H9 (cell line): ENCODE results near the gene COL8A1. TPM values are rescaled to one million over a fixed set of nuclear protein-coding genes. Genes with fewer than 3 reads are reported as not detected.

Source experiments
- DNase-seq: peaks from one replicate; pipeline ENCODE4 v3.0.0-alpha.2; 2017
- H2AFZ ChIP-seq: one replicate; pipeline ENCODE4 v1.6.1; 2013; ENCODE audit warnings: mild to moderate bottlenecking, low read length, control low read depth, moderate library complexity
- H2AK5ac ChIP-seq: 2 replicates; pipeline ENCODE4 v1.6.1; 2013; ENCODE audit warnings: low read length, control low read depth, mixed read lengths; ENCODE audit not compliant: insufficient read length
- H2BK120ac ChIP-seq: one replicate; pipeline ENCODE4 v1.6.1; 2013; ENCODE audit warnings: low read depth, mild to moderate bottlenecking, low read length, control low read depth, inconsistent platforms; ENCODE audit not compliant: poor library complexity, severe bottlenecking
- H2BK12ac ChIP-seq: 2 replicates; pipeline ENCODE4 v1.6.1; 2013; ENCODE audit warnings: low read length, control low read depth, mixed read lengths, low read depth; ENCODE audit not compliant: insufficient read length
- H2BK15ac ChIP-seq: 2 replicates; pipeline ENCODE4 v1.6.1; 2013; ENCODE audit warnings: low read depth, low read length, control low read depth
- H2BK20ac ChIP-seq: one replicate; pipeline ENCODE4 v1.6.1; 2013; ENCODE audit warnings: low read depth, mild to moderate bottlenecking, low read length, control low read depth, inconsistent platforms; ENCODE audit not compliant: poor library complexity, severe bottlenecking
- H2BK5ac ChIP-seq: 2 replicates; pipeline ENCODE4 v1.6.1; 2013; ENCODE audit warnings: low read length, control low read depth, mixed read lengths; ENCODE audit not compliant: insufficient read length
- H3K14ac ChIP-seq: 2 replicates; pipeline ENCODE4 v1.6.1; 2013; ENCODE audit warnings: low read length, control low read depth; ENCODE audit not compliant: insufficient read depth
- H3K18ac ChIP-seq: 2 replicates; pipeline ENCODE4 v1.6.1; 2013; ENCODE audit warnings: low read depth, mild to moderate bottlenecking, mixed read lengths, low read length, control low read depth; ENCODE audit not compliant: insufficient read length
- H3K23ac ChIP-seq: 2 replicates; pipeline ENCODE4 v1.6.1; 2013; ENCODE audit warnings: low read length, control low read depth, mixed read lengths, low read depth; ENCODE audit not compliant: insufficient read length
- H3K23me2 ChIP-seq: 2 replicates; pipeline ENCODE4 v1.6.1; 2013; ENCODE audit warnings: low read depth, mild to moderate bottlenecking, mixed read lengths, low read length, control low read depth; ENCODE audit not compliant: insufficient read length, poor library complexity, severe bottlenecking
- H3K27ac ChIP-seq: 2 replicates; pipeline ENCODE4 v1.5.1; 2013; ENCODE audit warnings: low read length, control low read depth, mixed read lengths, low read depth; ENCODE audit not compliant: insufficient read length
- H3K27me3 ChIP-seq: 2 replicates; pipeline ENCODE4 v1.6.1; 2013; ENCODE audit warnings: low read length, control low read depth, inconsistent platforms; ENCODE audit not compliant: insufficient read depth
- H3K4ac ChIP-seq: 2 replicates; pipeline ENCODE4 v1.6.1; 2013; ENCODE audit warnings: low read depth, mild to moderate bottlenecking, control low read depth, inconsistent platforms, low read length, moderate library complexity
- H3K4me1 ChIP-seq: 2 replicates; pipeline ENCODE4 v1.6.1; 2013; ENCODE audit warnings: low read length, control low read depth, inconsistent platforms; ENCODE audit not compliant: insufficient read depth
- H3K4me2 ChIP-seq: 2 replicates; pipeline ENCODE4 v1.6.1; 2013; ENCODE audit warnings: low read length, control low read depth, mixed read lengths; ENCODE audit not compliant: insufficient read length, insufficient read depth
- H3K56ac ChIP-seq: 2 replicates; pipeline ENCODE4 v1.6.1; 2013; ENCODE audit warnings: low read depth, mild to moderate bottlenecking, mixed read lengths, low read length, control low read depth; ENCODE audit not compliant: insufficient read length
- H3K79me1 ChIP-seq: 2 replicates; pipeline ENCODE4 v1.6.1; 2013; ENCODE audit warnings: low read depth, mild to moderate bottlenecking, moderate library complexity, low read length, control low read depth, inconsistent platforms; ENCODE audit not compliant: insufficient read depth, poor library complexity, severe bottlenecking
- H3K79me2 ChIP-seq: 2 replicates; pipeline ENCODE4 v1.6.1; 2013; ENCODE audit warnings: low read length, control low read depth, inconsistent platforms; ENCODE audit not compliant: insufficient read depth
- H3K9ac ChIP-seq: 2 replicates; pipeline ENCODE4 v1.6.1; 2013; ENCODE audit warnings: low read length, control low read depth, mixed read lengths; ENCODE audit not compliant: insufficient read length; ENCODE audit errors: extremely low read depth
- H3K9me3 ChIP-seq: one replicate; pipeline ENCODE4 v1.6.1; 2013; ENCODE audit warnings: low read depth, low read length, inconsistent platforms; ENCODE audit not compliant: control insufficient read depth
- H3T11ph ChIP-seq: one replicate; pipeline ENCODE4 v1.6.1; 2013; ENCODE audit warnings: mild to moderate bottlenecking, low read length, control low read depth, inconsistent platforms
- H4K20me1 ChIP-seq: one replicate; pipeline ENCODE4 v1.6.1; 2013; ENCODE audit not compliant: control insufficient read depth, insufficient read length, insufficient read depth
- H4K5ac ChIP-seq: 2 replicates; pipeline ENCODE4 v1.6.1; 2013; ENCODE audit warnings: low read depth, mild to moderate bottlenecking, mixed read lengths, low read length, control low read depth; ENCODE audit not compliant: insufficient read length
- H4K8ac ChIP-seq: replicated peaks from 2 replicates; pipeline ENCODE4 v1.6.1; 2013; ENCODE audit warnings: low read length, control low read depth, mixed read lengths, low read depth; ENCODE audit not compliant: insufficient read length
- H4K91ac ChIP-seq: 2 replicates; pipeline ENCODE4 v1.6.1; 2013; ENCODE audit warnings: low read depth, mild to moderate bottlenecking, moderate library complexity, mixed read lengths, low read length, control low read depth; ENCODE audit not compliant: insufficient read length
- H3K27ac Mint-ChIP-seq, 3 experiments: 2 replicates in 2 of 3; 3 replicates in 1 of 3; pipeline ENCODE4 v1.8.0; 2020 to 2021; ENCODE audit warnings: mixed read lengths in 3 of 3, mild to moderate bottlenecking in 1 of 3, moderate library complexity in 1 of 3
- H3K27me3 Mint-ChIP-seq: 2 replicates; pipeline ENCODE4 v1.8.0; 2021; ENCODE audit warnings: low read depth, mild to moderate bottlenecking, moderate library complexity, mixed read lengths
- H3K36me3 Mint-ChIP-seq, 3 experiments: 2 replicates in 2 of 3; 3 replicates in 1 of 3; pipeline ENCODE4 v1.8.0; 2020 to 2021; ENCODE audit warnings: low read depth in 3 of 3, mixed read lengths in 3 of 3; ENCODE audit not compliant: insufficient read depth in 1 of 3
- H3K4me1 Mint-ChIP-seq, 2 experiments: 2 replicates each; pipeline ENCODE4 v1.8.0; 2020; ENCODE audit warnings: mixed read lengths in 2 of 2
- H3K4me3 Mint-ChIP-seq, 2 experiments: 2 replicates in 1 of 2; 3 replicates in 1 of 2; pipeline ENCODE4 v1.8.0; 2020 to 2021; ENCODE audit warnings: mild to moderate bottlenecking in 2 of 2, mixed read lengths in 2 of 2, moderate library complexity in 1 of 2
- H3K9me3 Mint-ChIP-seq, 2 experiments: 2 replicates in 1 of 2; 3 replicates in 1 of 2; pipeline ENCODE4 v1.8.0; 2020; ENCODE audit warnings: mild to moderate bottlenecking in 2 of 2, mixed read lengths in 2 of 2, moderate library complexity in 1 of 2
- CTCF ChIP-seq: fragments of 200-600 bp; sonication (generic); conservative IDR thresholded peaks from 3 replicates; pipeline ENCODE4 v1.8.0; 2021; ENCODE audit warnings: antibody characterized with exemption, mild to moderate bottlenecking
- WGBS: extraction: QIAGEN DNeasy Blood & Tissue Kit; methylation state at CpG from one replicate; pipeline ENCODE4 v1.1.7; 2013; ENCODE audit warnings: missing lambda C conversion rate, low lambda C conversion rate, mixed read lengths; ENCODE audit not compliant: insufficient read length; ENCODE audit errors: extremely low coverage; 5-methylcytosine and 5-hydroxymethylcytosine counted together
- total RNA-seq: library from RNA; stranded (reverse); gene quantifications from 2 replicates; pipeline ENCODE4 v1.2.1, GENCODE V29; 2021

Gene COL8A1
- total RNA-seq, 1 experiment from 2014 or later: 0.17 TPM

- H3K27ac Mint-ChIP-seq: no peak overlapping the region; a peak in 1 of 7 replicates
- Histone ChIP-seq H3K4me1 (no peaks in the 10 kb centered on the region; the same call in 1 of the 2 replicates), H2BK5ac (no peak overlapping the region), H3K18ac (no peak overlapping the region), H3K4ac (no peak overlapping the region), H2AFZ (no peak overlapping the region), H3K9ac (no peak overlapping the region), H2BK15ac (no peak overlapping the region), H2BK12ac (no peak overlapping the region), H3K27me3 (no peaks in the 10 kb centered on the region), H3K27ac (no peak overlapping the region), H3K23ac (no peak overlapping the region), H4K20me1 (no peaks in the 10 kb centered on the region), H4K91ac (no peak overlapping the region), H3K79me1 (no peaks in the 10 kb centered on the region), H3K9me3 (no peaks in the 10 kb centered on the region), H2BK20ac (no peak overlapping the region), H3K14ac (no peak overlapping the region), H4K8ac (no peak overlapping the region), H3K23me2 (no peaks in the 10 kb centered on the region), H4K5ac (no peak overlapping the region), H3K79me2 (no peaks in the 10 kb centered on the region), H2BK120ac (no peak overlapping the region), H3K4me2 (no peak overlapping the region), H3K56ac (no peak overlapping the region), H2AK5ac (no peak overlapping the region), H3T11ph (no peak overlapping the region)
- H3K27me3 Mint-ChIP-seq: no peaks in the 10 kb centered on the region
- H3K4me3 Mint-ChIP-seq: no peak overlapping the region
- H3K36me3 Mint-ChIP-seq: no peaks in the 10 kb centered on the region
- no peak for DNase-seq
- no CpG with 5 or more reads among the region's 3 CpGs for WGBS
- TF ChIP-seq CTCF: no peak
- H3K9me3 Mint-ChIP-seq: no peaks in the 10 kb centered on the region
- peaks cover 8 to 11% of the 10 kb centered on the region in 2 experiments; a peak in 3 of 4 replicates for H3K4me1 Mint-ChIP-seq
Observed at GRCh38 chr3:99772171-99772570, 133.8 kb downstream of the COL8A1 start.
